ENCODE results near the gene KLHDC2.
"Not testable (repeated sequence)": the region's sequence is repeated elsewhere in the genome, so short reads cannot be mapped to it uniquely, and the experiment has no call there.

Gene KLHDC2

DNA sequence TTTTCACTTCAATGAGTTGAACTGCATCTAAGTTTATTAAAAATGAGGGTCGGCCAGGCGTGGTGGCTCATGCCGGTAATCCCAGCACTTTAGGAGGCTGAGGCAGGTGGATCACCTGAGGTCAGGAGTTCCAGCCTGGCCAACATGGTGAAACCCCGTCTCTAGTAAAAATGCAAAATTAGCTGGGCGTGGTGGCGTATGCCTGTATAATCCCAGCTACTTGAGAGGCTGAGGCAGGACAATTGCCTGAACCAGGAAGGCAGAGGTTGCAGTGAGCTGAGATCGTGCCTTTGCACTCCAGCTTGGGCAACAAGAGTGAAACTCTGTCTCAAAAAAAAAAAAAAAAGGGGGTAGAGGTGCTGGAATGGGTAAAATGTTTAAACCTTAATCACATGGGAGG lies 13.1 kb downstream of the KLHDC2 start:
- not testable (repeated sequence) for DNase-seq

DNA sequence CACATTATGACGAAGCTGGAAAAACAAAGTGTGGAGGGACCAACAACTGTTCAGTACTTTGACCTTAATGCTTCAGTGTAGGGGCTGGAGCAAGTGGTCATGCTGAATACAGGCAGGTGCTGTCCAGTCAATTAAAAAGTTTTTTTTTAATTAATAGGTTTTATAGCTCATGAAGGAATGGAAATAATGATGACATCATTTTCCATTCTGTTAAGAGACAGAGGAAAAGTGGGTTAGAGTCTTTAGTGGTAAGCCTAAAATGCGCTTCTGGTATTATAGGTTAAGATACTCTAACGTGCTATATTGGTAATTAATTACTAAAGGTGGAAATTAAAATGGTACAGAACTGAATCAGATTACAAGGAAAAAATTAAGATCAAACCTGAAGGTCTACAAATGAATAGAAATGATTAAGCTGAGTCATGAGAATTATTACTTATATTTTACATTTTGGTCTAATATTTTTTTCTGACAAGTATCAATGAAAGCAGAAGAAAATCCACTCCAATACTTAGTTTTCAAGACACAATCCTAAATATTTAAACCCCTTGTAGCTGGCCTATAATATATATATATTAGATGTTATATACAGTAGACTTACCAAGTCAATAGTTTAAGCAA lies 15.6 kb downstream of the KLHDC2 start:
- no peak for DNase-seq

DNA sequence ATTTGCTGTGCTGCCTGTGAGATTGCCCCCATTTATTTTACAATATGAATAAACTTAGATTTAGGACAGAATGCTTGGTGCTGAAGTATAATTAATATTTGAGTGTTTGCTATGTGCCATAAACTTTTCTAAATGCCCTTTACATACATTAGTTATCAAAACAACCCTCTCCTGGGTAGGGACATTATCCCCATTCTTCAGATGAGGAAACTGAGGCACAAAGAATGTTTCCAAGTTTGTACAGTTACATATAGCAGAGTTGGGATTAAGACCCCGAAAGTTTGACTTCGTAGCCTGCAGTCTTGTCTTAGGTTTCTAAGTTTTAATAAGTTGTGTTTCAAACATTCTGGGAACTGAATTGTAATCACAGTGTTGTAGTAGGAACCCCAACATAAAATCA lies 18.4 kb downstream of the KLHDC2 start:
- DNase-seq = no peak

DNA sequence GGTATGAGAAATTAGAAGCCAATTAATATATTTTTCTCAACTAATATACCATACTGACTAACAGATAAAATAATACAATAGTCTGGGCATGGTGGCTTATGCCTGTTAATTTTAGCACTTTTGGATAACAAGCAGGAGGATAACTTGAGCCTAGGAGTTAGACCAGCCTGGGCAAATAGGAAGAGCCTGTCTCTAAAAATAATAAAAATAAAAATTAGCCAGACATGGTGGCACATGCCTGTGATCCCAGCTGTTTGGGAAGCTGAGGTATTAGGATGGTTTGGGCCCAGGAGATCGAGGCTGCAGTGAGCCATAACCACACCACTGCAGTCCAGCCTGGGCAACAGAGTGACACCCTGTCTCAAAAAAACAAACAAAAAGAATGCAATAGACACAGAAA lies 24.7 kb downstream of the KLHDC2 start:
- DNase-seq = no peak

DNA sequence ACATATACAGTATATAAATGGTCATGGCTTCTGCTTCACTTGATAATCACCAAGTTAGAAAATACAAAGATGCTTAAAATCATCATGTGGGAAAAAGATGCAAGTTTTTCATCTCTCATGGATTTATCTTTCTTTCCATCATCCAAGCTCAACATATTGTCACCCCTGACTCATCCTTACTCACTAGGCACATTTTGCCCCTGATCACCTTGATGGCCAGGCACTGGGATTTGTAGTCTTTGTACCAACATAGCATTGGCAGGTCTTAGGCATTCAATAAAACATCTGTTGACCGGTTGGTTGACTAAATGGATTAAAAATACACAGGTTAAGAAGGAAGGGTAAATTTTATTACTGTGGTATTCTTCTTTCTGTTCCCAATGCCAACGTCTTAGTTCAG lies 28.1 kb downstream of the KLHDC2 start:
- DNase-seq = no peak

DNA sequence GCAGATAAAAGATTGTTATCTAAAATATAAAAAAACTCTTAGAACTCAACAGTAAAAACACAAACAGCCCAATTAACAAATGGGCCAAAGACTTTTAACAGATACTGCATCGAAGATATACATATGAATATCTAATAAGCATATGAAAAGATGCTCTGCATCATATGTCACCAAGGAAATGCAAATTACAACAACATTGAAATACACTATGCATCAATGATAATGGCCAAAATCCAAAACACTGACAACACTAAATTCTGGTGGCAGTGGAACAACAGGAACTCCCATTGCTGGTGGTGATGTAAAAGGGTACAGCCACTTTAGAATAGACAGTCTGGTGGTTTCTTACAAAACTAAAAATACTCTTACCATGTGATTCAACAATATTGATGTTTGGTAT lies 40.8 kb downstream of the KLHDC2 start:
- DNase-seq = no peak

DNA sequence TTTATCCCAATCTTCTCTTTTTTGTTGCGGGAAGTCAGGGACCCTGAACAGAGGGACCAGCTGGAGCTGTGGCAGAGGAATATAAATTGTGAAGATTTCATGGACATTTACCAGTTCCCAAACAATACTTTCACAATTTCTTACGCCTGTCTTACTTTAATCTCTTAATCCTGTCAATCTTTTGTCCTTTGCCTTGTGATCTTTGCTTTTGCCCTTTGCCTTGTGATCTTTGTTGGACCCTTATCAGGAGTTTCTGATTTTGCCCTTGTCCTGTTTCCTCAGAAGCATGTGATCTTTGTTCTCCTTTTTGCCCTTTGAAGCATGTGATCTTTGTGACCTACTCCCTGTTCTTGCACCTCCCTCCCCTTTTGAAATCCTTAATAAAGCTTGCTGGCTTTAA lies 48.2 kb downstream of the KLHDC2 start:
- DNase-seq = not testable (repeated sequence)

DNA sequence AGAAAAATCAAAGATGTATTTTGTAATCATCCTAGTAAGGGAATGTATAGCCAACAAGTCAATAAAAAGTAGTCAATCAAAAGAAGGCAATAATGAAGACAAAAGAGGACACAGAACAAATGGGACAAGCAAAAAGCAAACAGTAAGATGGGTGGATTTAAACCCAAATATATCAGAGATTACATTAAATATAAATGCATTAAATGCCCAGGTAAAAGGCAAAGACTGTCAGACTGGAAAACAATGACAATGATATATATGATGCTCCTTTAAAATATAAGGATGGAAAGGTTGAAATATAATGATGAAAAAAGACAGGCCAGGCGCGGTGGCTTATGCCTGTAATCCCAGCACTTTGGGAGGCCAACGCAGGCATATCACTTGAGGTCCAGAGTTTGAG lies 48.9 kb downstream of the KLHDC2 start:
- no peak for DNase-seq

DNA sequence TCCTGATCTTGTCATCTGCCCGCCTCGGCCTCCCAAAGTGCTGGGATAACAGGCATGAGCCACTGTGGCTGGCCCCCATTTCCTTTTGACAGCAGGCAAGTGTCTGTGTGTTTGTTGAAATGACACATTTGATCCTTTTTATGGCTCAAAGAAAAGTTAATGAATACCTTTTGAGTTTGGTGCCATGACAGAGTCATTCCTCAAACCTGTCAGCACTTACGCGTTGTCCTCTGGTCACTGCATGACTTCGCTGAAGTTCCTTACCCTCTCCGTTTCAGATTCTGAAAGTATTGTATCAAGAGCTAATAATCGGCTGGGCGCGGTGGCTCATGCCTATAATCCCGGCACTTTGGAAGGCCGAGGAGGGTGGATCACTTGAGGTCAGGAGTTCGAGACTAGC lies 52.2 kb downstream of the KLHDC2 start:
- DNase-seq = no peak

DNA sequence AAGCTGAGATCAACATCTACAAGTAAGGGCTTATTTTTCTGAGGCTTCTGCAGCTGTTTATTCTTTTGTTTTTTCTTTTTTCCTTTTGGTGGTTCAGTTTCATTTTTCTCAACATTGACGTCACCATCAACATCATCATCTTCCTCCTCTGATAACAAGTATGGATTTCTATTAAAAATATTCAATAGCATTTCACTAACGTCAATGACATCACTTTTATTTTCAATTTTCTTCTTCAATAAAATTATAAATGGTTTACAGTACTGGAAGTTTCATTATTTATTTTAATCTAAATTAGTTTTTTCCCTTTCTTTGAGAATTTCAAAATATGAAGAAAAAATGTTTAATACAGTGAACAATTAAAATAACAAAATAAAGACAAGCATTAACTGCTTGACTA lies 60.7 kb downstream of the KLHDC2 start:
- no peak for DNase-seq
